ENCODE measurements around the gene ACSM3.
"Not testable (repeated sequence)": the region's sequence is repeated elsewhere in the genome, so short reads cannot be mapped to it uniquely, and the experiment has no call there.

GRCh38 chr16:20755799-20756198 lies 8.0 kb upstream of the ACSM3 start:
- not testable (repeated sequence) for TF ChIP-seq CTCF, POLR2A (IDR thresholded peaks at IDR 0.05)

Measured in breast epithelium (tissue), 3 donors.